T-cell (primary cell): Measurements from ENCODE around the gene TCP11L2. TPM values are rescaled to one million over a fixed set of nuclear protein-coding genes. Genes with fewer than 3 reads are reported as not detected.
"Not testable (repeated sequence)": the region's sequence is repeated elsewhere in the genome, so short reads cannot be mapped to it uniquely, and the experiment has no call there.

ENCODE experiments used
- ATAC-seq, 4 experiments: fragments of 200-7000 bp in 3 of 4; fragments of 150-1000 bp in 1 of 4; cut with Tn5 transposase; replicated peaks in 1 of 4; 1 replicate in 3 of 4; 2 replicates in 1 of 4; pipeline ENCODE4 v1.10.0; 2021; ENCODE audit warnings: moderate library complexity in 3 of 4, mild to moderate bottlenecking in 2 of 4, moderate number of reproducible peaks in 1 of 4
- CTCF ChIA-PET, 2 donors: fragments of 300-600 bp; sonication (Branson Sonifier 250); formaldehyde crosslinking; loops; one replicate each; lab custom pipeline; 2022; ENCODE audit warnings: antibody characterized with exemption in 2 of 2; lab: Charles Lee
- POLR2A ChIA-PET, 2 donors: fragments of 300-600 bp; sonication (Branson Sonifier 250); formaldehyde crosslinking; loops; one replicate each; lab custom pipeline; 2022; ENCODE audit warnings: antibody characterized with exemption in 2 of 2; lab: Charles Lee
- DNase-seq, 35 experiments: peaks; one replicate each; pipeline versions ENCODE4 v3.0.0 to v3.0.0-alpha.2; 2013 to 2023
- H3K27ac ChIP-seq: one replicate; pipeline ENCODE4 v1.5.1; 2013; ENCODE audit warnings: low read length
- H3K27me3 ChIP-seq, 2 experiments: replicated peaks in 1 of 2; 1 replicate in 1 of 2; 2 replicates in 1 of 2; pipeline versions ENCODE4 v1.6.1 to v1.7.0; 2013; ENCODE audit warnings: low read length in 1 of 2, mixed read lengths in 1 of 2; ENCODE audit not compliant: control insufficient read depth in 2 of 2, insufficient read depth in 2 of 2; ENCODE audit errors: extremely low read depth in 1 of 2
- H3K36me3 ChIP-seq, 2 donors: 1 replicate in 1 of 2; 2 replicates in 1 of 2; pipeline versions ENCODE4 v1.6.1 to v1.7.0; 2013; ENCODE audit warnings: low read length in 1 of 2; ENCODE audit not compliant: control insufficient read depth in 2 of 2, insufficient read depth in 1 of 2; ENCODE audit errors: extremely low read depth in 1 of 2
- H3K4me1 ChIP-seq, 2 experiments: 1 replicate in 1 of 2; 2 replicates in 1 of 2; pipeline versions ENCODE4 v1.6.1 to v1.7.0; 2013; ENCODE audit warnings: low read length in 2 of 2, mixed read lengths in 1 of 2; ENCODE audit not compliant: insufficient read depth in 2 of 2, control insufficient read depth in 1 of 2; ENCODE audit errors: extremely low read depth in 1 of 2
- H3K4me3 ChIP-seq, 2 donors: 1 replicate in 1 of 2; 2 replicates in 1 of 2; pipeline versions ENCODE4 v1.5.1 to v1.7.0; 2013; ENCODE audit warnings: mild to moderate bottlenecking in 2 of 2, low read length in 1 of 2, moderate library complexity in 1 of 2; ENCODE audit not compliant: control insufficient read depth in 1 of 2; ENCODE audit errors: extremely low read depth in 1 of 2
- H3K9me3 ChIP-seq: 2 replicates; pipeline ENCODE4 v1.7.0; 2013
- H3K27ac Mint-ChIP-seq, 2 donors: one replicate each; pipeline ENCODE4 v1.8.0; 2020 to 2021; ENCODE audit warnings: mild to moderate bottlenecking in 2 of 2, mixed read lengths in 2 of 2
- H3K27me3 Mint-ChIP-seq, 2 donors: one replicate each; pipeline ENCODE4 v1.8.0; 2021 to 2022; ENCODE audit warnings: mixed read lengths in 2 of 2
- H3K36me3 Mint-ChIP-seq: one replicate; pipeline ENCODE4 v1.8.0; 2021; ENCODE audit warnings: mixed read lengths
- H3K4me1 Mint-ChIP-seq, 3 donors: one replicate each; pipeline ENCODE4 v1.8.0; 2020 to 2022; ENCODE audit warnings: mixed read lengths in 3 of 3, mild to moderate bottlenecking in 1 of 3
- H3K4me3 Mint-ChIP-seq, 3 donors: one replicate each; pipeline ENCODE4 v1.8.0; 2020 to 2022; ENCODE audit warnings: mild to moderate bottlenecking in 3 of 3, mixed read lengths in 3 of 3, moderate library complexity in 3 of 3
- H3K9me3 Mint-ChIP-seq, 3 donors: one replicate each; pipeline ENCODE4 v1.8.0; 2020 to 2022; ENCODE audit warnings: mixed read lengths in 3 of 3
- WGBS: methylation state at CpG from one replicate; pipeline ENCODE4 v1.1.5; 2013; ENCODE audit warnings: missing lambda C conversion rate; ENCODE audit not compliant: insufficient coverage; 5-methylcytosine and 5-hydroxymethylcytosine counted together
- total RNA-seq, 35 experiments: library from RNA in 6 of 35; stranded (reverse) in 6 of 35; fragments of 120-200 nt in 1 of 35; gene quantifications; one replicate each; pipeline versions ENCODE4 v1.2.1 to v1.2.4 and lab custom pipeline; 2013 to 2026

Gene TCP11L2
- total RNA-seq, 5 donors from 2014 or later (not counting 1 experiment from before 2014, with no cell fraction given), result 139 to 213 (median 157) TPM

GRCh38 chr12:106311139-106311538 lies 8.6 kb downstream of the TCP11L2 start:
- H3K36me3 Mint-ChIP-seq, result peaks cover 48% of the 10 kb centered on the region

GRCh38 chr12:106313413-106313812 lies 10.9 kb downstream of the TCP11L2 start:
- H3K9me3 ChIP-seq, H3K27ac ChIP-seq, H3K4me3 ChIP-seq, ATAC-seq, H3K4me3 Mint-ChIP-seq, POLR2A ChIA-PET, H3K9me3 Mint-ChIP-seq, DNase-seq, H3K27me3 Mint-ChIP-seq, H3K27me3 ChIP-seq, H3K27ac Mint-ChIP-seq: not testable (repeated sequence)
- Histone ChIP-seq H3K36me3 (peaks cover 6 to 67% of the 10 kb centered on the region in 2 donors), H3K4me1 (peaks cover 0 to 11% of the 10 kb centered on the region in 2 experiments)
- H3K36me3 Mint-ChIP-seq, result peaks cover 59% of the 10 kb centered on the region
- H3K4me1 Mint-ChIP-seq, result peaks cover 39 to 47% (median 42%) of the 10 kb centered on the region in 3 donors
- CTCF ChIA-PET, result interaction anchor here in 1 of 2 donors (1.0 kb wide), 1 partner anchor 10 kb away, joined by 3 read pairs; no protein-coding TSS in a partner anchor
- WGBS, result no CpG with 5 or more reads among the region's 4 CpGs

More at GRCh38 chr12:106311139-106311538, 8.6 kb downstream of the TCP11L2 start:
- Histone ChIP-seq H3K9me3 (no peaks in the 10 kb centered on the region), H3K4me3 (no peak overlapping the region), H3K27me3 (no peaks in the 10 kb centered on the region), H3K36me3 (peaks cover 0 to 52% of the 10 kb centered on the region in 2 donors), H3K4me1 (peaks cover 6 to 11% of the 10 kb centered on the region in 2 experiments), H3K27ac (no peak overlapping the region)
- ATAC-seq (no peak), DNase-seq (no peak)
- H3K9me3 Mint-ChIP-seq, result no peaks in the 10 kb centered on the region
- H3K27me3 Mint-ChIP-seq, result no peaks in the 10 kb centered on the region
- WGBS, result 79% methylated on average over 3 of the region's 8 CpGs
- peak overlapping the region in 1 of 2 donors; percentile 13 for H3K27ac Mint-ChIP-seq
- CTCF ChIA-PET, result no interaction called here
- POLR2A ChIA-PET, result interaction anchor here (0.6 to 0.7 kb wide), 2 partner anchors 10 to 62 kb away, joined by 3 read pairs; no protein-coding TSS in a partner anchor
- H3K4me1 Mint-ChIP-seq, result peaks cover 53 to 65% (median 60%) of the 10 kb centered on the region in 3 donors
- no peak overlapping the region for H3K4me3 Mint-ChIP-seq

DNA sequence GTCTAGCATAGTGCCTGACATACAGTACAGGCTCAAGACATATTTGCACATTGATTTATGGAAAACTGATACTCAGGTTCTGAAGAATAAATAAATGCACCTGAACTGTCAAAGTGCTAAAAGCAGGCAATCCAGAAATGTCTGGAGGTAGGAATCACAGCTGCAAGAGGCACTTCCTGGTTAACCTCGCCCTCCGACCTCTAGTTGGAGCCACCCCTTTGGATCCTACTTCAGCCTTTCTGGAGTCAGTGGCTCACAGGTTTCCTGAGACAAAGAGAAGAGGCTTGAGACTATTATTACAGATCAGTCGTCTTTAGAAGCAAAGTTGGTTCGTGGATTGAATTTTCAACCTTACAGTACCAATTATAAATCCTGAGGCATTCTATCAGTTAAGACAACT lies 13.0 kb downstream of the TCP11L2 start:
- peaks cover 60% of the 10 kb centered on the region for H3K36me3 Mint-ChIP-seq
- no peak overlapping the region for H3K4me3 ChIP-seq
- peaks cover 6 to 70% of the 10 kb centered on the region in 2 donors for H3K36me3 ChIP-seq

GRCh38 chr12:106317406-106318082 lies 15.0 kb downstream of the TCP11L2 start:
- no peak for DNase-seq
- H3K9me3 Mint-ChIP-seq, result no peaks in the 10 kb centered on the region
- no peak overlapping the region for H3K27ac ChIP-seq
- no peak overlapping the region for H3K4me3 Mint-ChIP-seq
- no peak overlapping the region for H3K4me3 ChIP-seq
- peaks cover 6 to 81% of the 10 kb centered on the region in 2 donors for H3K36me3 ChIP-seq
- WGBS, result 98% methylated on average over 6 of the region's 6 CpGs
- peaks cover 65% of the 10 kb centered on the region for H3K36me3 Mint-ChIP-seq
- no peaks in the 10 kb centered on the region for H3K27me3 Mint-ChIP-seq
- no peaks in the 10 kb centered on the region for H3K27me3 ChIP-seq
- CTCF ChIA-PET, result interaction anchor here in 1 of 2 donors (0.6 kb wide), 1 partner anchor 10 kb away, joined by 3 read pairs; no protein-coding TSS in a partner anchor
- no peaks in the 10 kb centered on the region for H3K4me1 ChIP-seq
- peak overlapping the region in 1 of 2 donors; percentile 2 for H3K27ac Mint-ChIP-seq
- no peak for ATAC-seq
- no peaks in the 10 kb centered on the region for H3K9me3 ChIP-seq
- POLR2A ChIA-PET, result no interaction called here
- H3K4me1 Mint-ChIP-seq, result peaks cover 11 to 19% (median 15%) of the 10 kb centered on the region in 3 donors

More for the DNA sequence above, 13.0 kb downstream of the TCP11L2 start:
- CTCF ChIA-PET, result no interaction called here
- no peak for DNase-seq
- Histone ChIP-seq H3K9me3 (no peaks in the 10 kb centered on the region), H3K27me3 (no peaks in the 10 kb centered on the region), H3K4me1 (peaks cover 0 to 6% of the 10 kb centered on the region in 2 experiments), H3K27ac (no peak overlapping the region)
- ATAC-seq, result no peak
- WGBS, result 100% methylated on average over 2 of the region's 4 CpGs
- H3K9me3 Mint-ChIP-seq, result no peaks in the 10 kb centered on the region
- no peak overlapping the region for H3K27ac Mint-ChIP-seq
- H3K27me3 Mint-ChIP-seq, result no peaks in the 10 kb centered on the region
- no peak overlapping the region for H3K4me3 Mint-ChIP-seq
- POLR2A ChIA-PET, result no interaction called here
- H3K4me1 Mint-ChIP-seq, result peaks cover 24 to 29% (median 25%) of the 10 kb centered on the region in 3 donors

DNA sequence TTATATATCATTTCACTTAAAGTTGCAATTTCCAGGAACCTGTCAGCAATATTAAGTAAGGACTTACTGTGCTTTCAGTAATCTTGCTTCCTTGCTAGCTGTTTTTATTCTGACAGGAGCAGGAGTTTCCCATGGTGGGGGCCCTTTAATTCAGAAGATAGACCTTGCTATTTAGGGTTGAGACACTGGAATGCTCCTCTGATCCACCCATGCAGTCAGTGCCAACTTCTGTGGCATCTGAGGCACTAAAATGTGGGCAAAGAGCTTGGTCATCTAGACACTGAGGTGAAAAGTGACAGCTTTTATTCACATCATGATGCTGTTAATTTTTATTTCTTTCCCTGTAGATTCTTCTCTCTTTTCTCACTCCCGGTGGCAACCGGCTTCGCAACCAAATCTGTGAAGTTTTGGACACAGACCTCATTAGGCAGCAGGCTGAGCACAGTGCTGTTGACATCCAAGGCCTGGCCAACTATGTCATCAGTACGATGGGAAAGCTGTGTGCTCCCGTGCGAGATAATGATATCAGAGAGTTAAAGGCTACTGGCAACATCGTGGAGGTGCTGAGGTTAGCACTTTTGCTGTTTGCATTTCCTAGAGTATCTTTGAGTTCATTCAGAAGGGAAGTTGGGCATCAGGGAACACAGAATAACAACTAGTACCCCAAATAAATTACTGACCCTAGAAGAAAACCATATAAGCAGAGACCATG lies 18.8 kb downstream of the TCP11L2 start:
- ATAC-seq (no peak), DNase-seq (no peak)
- ChIA-PET POLR2A (interaction anchor here (0.6 to 0.7 kb wide), 2 partner anchors 15 to 172 kb away, joined by 3 to 7 read pairs; no protein-coding TSS in a partner anchor), CTCF (interaction anchor here (0.6 to 0.7 kb wide), 2 partner anchors 11 to 16 kb away, joined by 3 read pairs; no protein-coding TSS in a partner anchor)
- H3K36me3 Mint-ChIP-seq, result peaks cover 71% of the 10 kb centered on the region
- 100% methylated on average over 4 of the region's 7 CpGs for WGBS
- Histone ChIP-seq H3K4me3 (no peak overlapping the region), H3K4me1 (no peaks in the 10 kb centered on the region), H3K27ac (no peak overlapping the region), H3K9me3 (no peaks in the 10 kb centered on the region), H3K36me3 (peaks cover 11 to 85% of the 10 kb centered on the region in 2 donors), H3K27me3 (no peaks in the 10 kb centered on the region)
- H3K27me3 Mint-ChIP-seq, result no peaks in the 10 kb centered on the region
- H3K4me1 Mint-ChIP-seq, result peaks cover 12 to 27% (median 18%) of the 10 kb centered on the region in 3 donors
- H3K4me3 Mint-ChIP-seq, result no peak overlapping the region
- no peaks in the 10 kb centered on the region for H3K9me3 Mint-ChIP-seq
- H3K27ac Mint-ChIP-seq, result no peak overlapping the region

- H3K27me3 Mint-ChIP-seq, result no peaks in the 10 kb centered on the region
- POLR2A ChIA-PET, result no interaction called here
- CTCF ChIA-PET, result no interaction called here
These were observed 21.0 kb downstream of the TCP11L2 start for GRCh38 chr12:106323537-106323936.

More at GRCh38 chr12:106323537-106323936, 21.0 kb downstream of the TCP11L2 start:
- DNase-seq (no peak), ATAC-seq (no peak)
- Histone ChIP-seq H3K27ac (no peak overlapping the region), H3K36me3 (peaks cover 5 to 84% of the 10 kb centered on the region in 2 donors), H3K4me1 (no peaks in the 10 kb centered on the region), H3K4me3 (no peak overlapping the region), H3K27me3 (no peaks in the 10 kb centered on the region), H3K9me3 (no peaks in the 10 kb centered on the region)
- H3K4me3 Mint-ChIP-seq, result no peak overlapping the region
- H3K36me3 Mint-ChIP-seq, result peaks cover 70% of the 10 kb centered on the region
- H3K4me1 Mint-ChIP-seq, result peaks cover 10 to 23% (median 13%) of the 10 kb centered on the region in 3 donors
- H3K9me3 Mint-ChIP-seq, result no peaks in the 10 kb centered on the region
- H3K27ac Mint-ChIP-seq, result no peak overlapping the region
- WGBS, result no CpG with 5 or more reads among the region's 2 CpGs
